ENCODE measurements around the gene CALML5.

DNA sequence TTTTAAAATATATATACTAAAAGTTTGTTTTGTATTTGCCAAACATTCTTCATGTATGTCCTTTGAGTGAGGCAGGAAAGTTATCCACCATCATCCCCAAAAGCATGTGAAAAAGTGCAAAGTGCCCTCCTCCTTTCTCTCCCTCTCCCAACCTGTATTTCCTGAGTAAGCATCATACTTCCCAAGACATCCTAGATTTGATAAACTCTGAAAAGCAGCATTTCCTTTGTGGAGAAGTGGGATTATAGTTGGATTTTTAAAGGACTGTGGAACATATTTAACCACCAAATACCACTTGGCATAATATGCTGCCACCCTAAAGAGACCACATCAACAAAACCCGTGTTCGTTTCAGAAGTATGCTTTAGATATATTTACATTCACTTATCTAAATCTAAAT lies 50.1 kb downstream of the CALML5 start:
- TF ChIP-seq CTCF (conservative IDR thresholded peaks at IDR 0.05; ENCODE audit: low read depth, low read length) (no peak), EZH2 (IDR thresholded peaks at IDR 0.05; ENCODE audit: borderline replicate concordance, low read depth, low read length, poor library complexity, severe bottlenecking) (no peak)

Data from A673 (cell line).